ENCODE results near the gene STOML3.

DNA sequence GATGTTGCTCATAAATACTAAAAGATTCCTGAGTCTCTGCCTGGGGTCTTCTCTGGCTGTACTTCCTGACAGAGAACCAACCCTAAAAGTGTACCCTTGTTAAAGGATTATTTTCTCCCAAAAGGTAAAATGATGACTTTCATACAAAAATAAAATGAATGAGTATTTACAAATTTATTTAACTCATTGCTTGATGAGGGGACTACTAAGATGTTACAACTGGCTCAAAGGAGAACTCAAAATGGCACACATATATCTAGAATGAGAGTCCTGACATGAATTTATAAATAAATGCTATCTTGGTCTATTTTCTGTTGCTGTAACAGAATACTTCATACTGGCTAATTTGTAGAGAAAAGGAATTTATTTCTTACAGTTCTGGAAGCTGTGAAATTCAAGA, 30.5 kb downstream of the STOML3 start:
- TF ChIP-seq, protein P1, sequence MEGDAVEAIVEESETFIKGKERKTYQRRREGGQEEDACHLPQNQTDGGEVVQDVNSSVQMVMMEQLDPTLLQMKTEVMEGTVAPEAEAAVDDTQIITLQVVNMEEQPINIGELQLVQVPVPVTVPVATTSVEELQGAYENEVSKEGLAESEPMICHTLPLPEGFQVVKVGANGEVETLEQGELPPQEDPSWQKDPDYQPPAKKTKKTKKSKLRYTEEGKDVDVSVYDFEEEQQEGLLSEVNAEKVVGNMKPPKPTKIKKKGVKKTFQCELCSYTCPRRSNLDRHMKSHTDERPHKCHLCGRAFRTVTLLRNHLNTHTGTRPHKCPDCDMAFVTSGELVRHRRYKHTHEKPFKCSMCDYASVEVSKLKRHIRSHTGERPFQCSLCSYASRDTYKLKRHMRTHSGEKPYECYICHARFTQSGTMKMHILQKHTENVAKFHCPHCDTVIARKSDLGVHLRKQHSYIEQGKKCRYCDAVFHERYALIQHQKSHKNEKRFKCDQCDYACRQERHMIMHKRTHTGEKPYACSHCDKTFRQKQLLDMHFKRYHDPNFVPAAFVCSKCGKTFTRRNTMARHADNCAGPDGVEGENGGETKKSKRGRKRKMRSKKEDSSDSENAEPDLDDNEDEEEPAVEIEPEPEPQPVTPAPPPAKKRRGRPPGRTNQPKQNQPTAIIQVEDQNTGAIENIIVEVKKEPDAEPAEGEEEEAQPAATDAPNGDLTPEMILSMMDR (conservative IDR thresholded peaks at IDR 0.05; ENCODE audit: low read depth, low read length), result no peak
- TF ChIP-seq MAFK (IDR thresholded peaks at IDR 0.05; ENCODE audit: low read depth, low read length), result no peak

All from IMR-90 (cell line).